Breast epithelium (tissue), 3 donors: Measurements from ENCODE around the gene KAT6B.

ENCODE experiments used
- CTCF ChIP-seq, 3 donors: fragments of 450-650 bp; IDR thresholded peaks; one replicate each; pipeline ENCODE4 v1.5.1; 2016 to 2017; ENCODE audit warnings: antibody characterized with exemption in 3 of 3, mild to moderate bottlenecking in 3 of 3, moderate library complexity in 3 of 3
- POLR2A ChIP-seq: fragments of 450-650 bp; IDR thresholded peaks from one replicate; pipeline ENCODE4 v1.6.1; 2016; ENCODE audit warnings: antibody characterized with exemption, mild to moderate bottlenecking, moderate library complexity
- POLR2AphosphoS5 ChIP-seq, 3 donors: sonication (generic); formaldehyde crosslinking; IDR thresholded peaks; one replicate each; pipeline ENCODE4 v1.6.1; 2017; ENCODE audit warnings: antibody characterized with exemption in 3 of 3

- no peak for TF ChIP-seq POLR2AphosphoS5 (IDR thresholded peaks at IDR 0.05)
- TF ChIP-seq CTCF (IDR thresholded peaks at IDR 0.05) = no peak
- TF ChIP-seq POLR2A = no peak
Measured at GRCh38 chr10:75014516-75015230, 188.3 kb downstream of the KAT6B start.
